GM12891 (cell line): ENCODE data around the gene DIS3L2.

Source experiments
- POLR2A ChIP-seq: IDR thresholded peaks from 2 replicates; pipeline ENCODE4 v1.6.1; 2011; ENCODE audit warnings: low read depth, low read length, control low read depth
- POLR2AphosphoS5 ChIP-seq: IDR thresholded peaks from 2 replicates; pipeline ENCODE4 v1.6.1; 2011; ENCODE audit warnings: low read depth, low read length, control low read depth
- TAF1 ChIP-seq: IDR thresholded peaks from 2 replicates; pipeline ENCODE4 v1.6.1; 2011; ENCODE audit warnings: low read depth, low read length, control low read depth

DNA sequence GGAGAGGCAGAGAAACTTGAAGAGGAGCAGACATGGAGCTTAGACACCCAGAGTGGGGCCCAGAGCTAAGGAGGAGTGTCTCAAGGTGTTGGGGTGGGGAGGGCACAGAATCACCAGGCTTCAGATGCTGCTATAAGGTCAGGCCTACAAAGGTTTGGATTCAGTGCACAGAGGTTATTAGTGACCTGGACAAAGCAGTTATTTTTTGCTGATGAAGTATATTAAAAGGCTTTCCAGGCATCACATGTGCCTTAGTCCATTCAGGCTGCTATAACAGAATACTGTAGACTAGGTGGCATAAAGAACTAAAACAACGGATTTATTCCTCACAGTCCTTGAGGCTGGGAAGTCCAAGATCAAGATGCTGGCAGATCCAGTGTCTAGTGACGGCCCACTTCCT, 271.4 kb downstream of the DIS3L2 start:
- TF ChIP-seq POLR2AphosphoS5 (no peak), TAF1 (no peak), POLR2A (no peak)
